RWPE2 (cell line): ENCODE data around the gene PLB1.

ENCODE experiments used
- ATAC-seq: fragments of 200-7000 bp; cut with Tn5 transposase; 3 replicates; pipeline ENCODE4 v1.9.1; 2021; ENCODE audit warnings: low read depth
- DNase-seq: peaks from one replicate; pipeline ENCODE4 v3.0.0-alpha.2; 2020; ENCODE audit warnings: low spot score
- H3K27ac ChIP-seq: fragments of 450-650 bp; 2 replicates; pipeline ENCODE4 v1.5.1; 2017; ENCODE audit warnings: mild to moderate bottlenecking; ENCODE audit not compliant: poor library complexity, severe bottlenecking
- H3K27me3 ChIP-seq: fragments of 250-450 bp; sonication (Bioruptor Pico); 2 replicates; pipeline ENCODE4 v1.5.1; 2021; ENCODE audit warnings: mild to moderate bottlenecking, moderate library complexity; ENCODE audit not compliant: insufficient read depth, poor library complexity, severe bottlenecking
- H3K36me3 ChIP-seq: fragments of 250-450 bp; sonication (Bioruptor Pico); 2 replicates; pipeline ENCODE4 v1.5.1; 2020; ENCODE audit warnings: low read depth, mild to moderate bottlenecking, moderate library complexity
- H3K4me1 ChIP-seq: fragments of 250-450 bp; sonication (Bioruptor Pico); 2 replicates; pipeline ENCODE4 v1.5.1; 2021; ENCODE audit warnings: mild to moderate bottlenecking, moderate library complexity; ENCODE audit not compliant: insufficient read depth, poor library complexity, severe bottlenecking
- H3K4me3 ChIP-seq: fragments of 250-450 bp; sonication (Bioruptor Pico); 2 replicates; pipeline ENCODE4 v1.5.1; 2021; ENCODE audit warnings: mild to moderate bottlenecking, moderate library complexity; ENCODE audit not compliant: severe bottlenecking
- H3K9me3 ChIP-seq: fragments of 250-450 bp; sonication (Bioruptor Pico); 2 replicates; pipeline ENCODE4 v1.5.1; 2021; ENCODE audit warnings: mild to moderate bottlenecking, moderate library complexity; ENCODE audit not compliant: severe bottlenecking
- CTCF ChIP-seq: fragments of 450-650 bp; IDR thresholded peaks from one replicate; pipeline ENCODE4 v1.5.1; 2017; ENCODE audit warnings: mild to moderate bottlenecking, moderate library complexity; ENCODE audit not compliant: poor library complexity, severe bottlenecking

PLB1 gene

GRCh38 chr2:28507796-28508764 lies 12.2 kb downstream of the PLB1 start:
- Histone ChIP-seq H3K4me1 (peaks cover 5% of the 10 kb centered on the region), H3K9me3 (no peaks in the 10 kb centered on the region), H3K36me3 (no peaks in the 10 kb centered on the region), H3K4me3 (no peak overlapping the region), H3K27ac (no peak overlapping the region), H3K27me3 (no peaks in the 10 kb centered on the region)
- ATAC-seq, result peak; percentile 98
- peak; percentile 80 for DNase-seq
- no peak for TF ChIP-seq CTCF

GRCh38 chr2:28509361-28509760 lies 13.5 kb downstream of the PLB1 start:
- no peak for DNase-seq
- no peak overlapping the region for H3K4me3 ChIP-seq
- H3K9me3 ChIP-seq, result no peaks in the 10 kb centered on the region
- no peak for ATAC-seq
- no peaks in the 10 kb centered on the region for H3K27me3 ChIP-seq
- H3K4me1 ChIP-seq, result peaks cover 5% of the 10 kb centered on the region
- H3K27ac ChIP-seq, result no peak overlapping the region
- no peaks in the 10 kb centered on the region for H3K36me3 ChIP-seq
- no peak for TF ChIP-seq CTCF

- H3K27me3 ChIP-seq, result no peaks in the 10 kb centered on the region
- TF ChIP-seq CTCF, result no peak
Measured at GRCh38 chr2:28510184-28510583, 14.3 kb downstream of the PLB1 start.

GRCh38 chr2:28511871-28512606 lies 16.2 kb downstream of the PLB1 start:
- DNase-seq, result no peak
- no peak for TF ChIP-seq CTCF
- Histone ChIP-seq H3K4me3 (no peak overlapping the region), H3K4me1 (peaks cover 5% of the 10 kb centered on the region), H3K27ac (no peak overlapping the region), H3K27me3 (no peaks in the 10 kb centered on the region), H3K9me3 (no peaks in the 10 kb centered on the region), H3K36me3 (no peaks in the 10 kb centered on the region)
- no peak for ATAC-seq

More at GRCh38 chr2:28510184-28510583, 14.3 kb downstream of the PLB1 start:
- H3K4me1 ChIP-seq, result peaks cover 5% of the 10 kb centered on the region
- no peak for ATAC-seq
- H3K9me3 ChIP-seq, result no peaks in the 10 kb centered on the region
- no peak for DNase-seq
- H3K27ac ChIP-seq, result no peak overlapping the region
- no peaks in the 10 kb centered on the region for H3K36me3 ChIP-seq
- H3K4me3 ChIP-seq, result no peak overlapping the region
